Ishikawa (cell line): ENCODE measurements around the gene PSENEN.

Experiments
- CEBPB ChIP-seq: IDR thresholded peaks from 2 replicates; pipeline ENCODE4 v1.6.1; 2012
- CREB1 ChIP-seq: IDR thresholded peaks from 2 replicates; pipeline ENCODE4 v1.6.1; 2012; ENCODE audit warnings: low read depth
- EGR1 ChIP-seq: IDR thresholded peaks from 2 replicates; pipeline ENCODE4 v1.6.1; 2012
- EP300 ChIP-seq: IDR thresholded peaks from 2 replicates; pipeline ENCODE4 v1.6.1; 2012; ENCODE audit warnings: borderline replicate concordance
- FOXM1 ChIP-seq: IDR thresholded peaks from 2 replicates; pipeline ENCODE4 v1.6.1; 2012; ENCODE audit warnings: low read depth, borderline replicate concordance
- NFIC ChIP-seq: IDR thresholded peaks from 2 replicates; pipeline ENCODE4 v1.6.1; 2012
- RAD21 ChIP-seq: IDR thresholded peaks from 2 replicates; pipeline ENCODE4 v1.6.1; 2012; ENCODE audit warnings: low read depth
- TAF1 ChIP-seq: IDR thresholded peaks from 2 replicates; pipeline ENCODE4 v1.6.1; 2012; ENCODE audit warnings: low read depth, mild to moderate bottlenecking
- TCF12 ChIP-seq: IDR thresholded peaks from 2 replicates; pipeline ENCODE4 v1.6.1; 2012; ENCODE audit warnings: low read depth
- TEAD4 ChIP-seq: IDR thresholded peaks from 2 replicates; pipeline ENCODE4 v1.6.1; 2012
- YY1 ChIP-seq: IDR thresholded peaks from 2 replicates; pipeline ENCODE4 v1.6.1; 2012; ENCODE audit warnings: low read depth
- ZBTB7A ChIP-seq: IDR thresholded peaks from 2 replicates; pipeline ENCODE4 v1.6.1; 2012; ENCODE audit warnings: low read depth
- TF ChIP-seq, protein P1 (sequence below): IDR thresholded peaks from 2 replicates; pipeline ENCODE4 v1.6.1; 2012
- TF ChIP-seq, protein P2 (sequence below): IDR thresholded peaks from 2 replicates; pipeline ENCODE4 v1.6.1; 2012; ENCODE audit warnings: low read depth, mild to moderate bottlenecking
- TF ChIP-seq, protein P3 (sequence below): IDR thresholded peaks from 2 replicates; pipeline ENCODE4 v1.6.1; 2012

The PSENEN gene

GRCh38 chr19:35785339-35785627, 39.8 kb downstream of the PSENEN start:
- TF ChIP-seq RAD21 (no peak), CREB1 (no peak), EGR1 (no peak), TAF1 (no peak), ZBTB7A (no peak), CEBPB (no peak), EP300 (no peak), NFIC (no peak), TCF12 (no peak), FOXM1 (no peak), TEAD4 (no peak), YY1 (no peak)
- TF ChIP-seq, protein P1, sequence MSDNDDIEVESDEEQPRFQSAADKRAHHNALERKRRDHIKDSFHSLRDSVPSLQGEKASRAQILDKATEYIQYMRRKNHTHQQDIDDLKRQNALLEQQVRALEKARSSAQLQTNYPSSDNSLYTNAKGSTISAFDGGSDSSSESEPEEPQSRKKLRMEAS, result no peak
- TF ChIP-seq, protein P2, sequence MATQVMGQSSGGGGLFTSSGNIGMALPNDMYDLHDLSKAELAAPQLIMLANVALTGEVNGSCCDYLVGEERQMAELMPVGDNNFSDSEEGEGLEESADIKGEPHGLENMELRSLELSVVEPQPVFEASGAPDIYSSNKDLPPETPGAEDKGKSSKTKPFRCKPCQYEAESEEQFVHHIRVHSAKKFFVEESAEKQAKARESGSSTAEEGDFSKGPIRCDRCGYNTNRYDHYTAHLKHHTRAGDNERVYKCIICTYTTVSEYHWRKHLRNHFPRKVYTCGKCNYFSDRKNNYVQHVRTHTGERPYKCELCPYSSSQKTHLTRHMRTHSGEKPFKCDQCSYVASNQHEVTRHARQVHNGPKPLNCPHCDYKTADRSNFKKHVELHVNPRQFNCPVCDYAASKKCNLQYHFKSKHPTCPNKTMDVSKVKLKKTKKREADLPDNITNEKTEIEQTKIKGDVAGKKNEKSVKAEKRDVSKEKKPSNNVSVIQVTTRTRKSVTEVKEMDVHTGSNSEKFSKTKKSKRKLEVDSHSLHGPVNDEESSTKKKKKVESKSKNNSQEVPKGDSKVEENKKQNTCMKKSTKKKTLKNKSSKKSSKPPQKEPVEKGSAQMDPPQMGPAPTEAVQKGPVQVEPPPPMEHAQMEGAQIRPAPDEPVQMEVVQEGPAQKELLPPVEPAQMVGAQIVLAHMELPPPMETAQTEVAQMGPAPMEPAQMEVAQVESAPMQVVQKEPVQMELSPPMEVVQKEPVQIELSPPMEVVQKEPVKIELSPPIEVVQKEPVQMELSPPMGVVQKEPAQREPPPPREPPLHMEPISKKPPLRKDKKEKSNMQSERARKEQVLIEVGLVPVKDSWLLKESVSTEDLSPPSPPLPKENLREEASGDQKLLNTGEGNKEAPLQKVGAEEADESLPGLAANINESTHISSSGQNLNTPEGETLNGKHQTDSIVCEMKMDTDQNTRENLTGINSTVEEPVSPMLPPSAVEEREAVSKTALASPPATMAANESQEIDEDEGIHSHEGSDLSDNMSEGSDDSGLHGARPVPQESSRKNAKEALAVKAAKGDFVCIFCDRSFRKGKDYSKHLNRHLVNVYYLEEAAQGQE, result no peak
- TF ChIP-seq, protein P3, sequence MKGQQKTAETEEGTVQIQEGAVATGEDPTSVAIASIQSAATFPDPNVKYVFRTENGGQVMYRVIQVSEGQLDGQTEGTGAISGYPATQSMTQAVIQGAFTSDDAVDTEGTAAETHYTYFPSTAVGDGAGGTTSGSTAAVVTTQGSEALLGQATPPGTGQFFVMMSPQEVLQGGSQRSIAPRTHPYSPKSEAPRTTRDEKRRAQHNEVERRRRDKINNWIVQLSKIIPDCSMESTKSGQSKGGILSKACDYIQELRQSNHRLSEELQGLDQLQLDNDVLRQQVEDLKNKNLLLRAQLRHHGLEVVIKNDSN, result no peak

DNA sequence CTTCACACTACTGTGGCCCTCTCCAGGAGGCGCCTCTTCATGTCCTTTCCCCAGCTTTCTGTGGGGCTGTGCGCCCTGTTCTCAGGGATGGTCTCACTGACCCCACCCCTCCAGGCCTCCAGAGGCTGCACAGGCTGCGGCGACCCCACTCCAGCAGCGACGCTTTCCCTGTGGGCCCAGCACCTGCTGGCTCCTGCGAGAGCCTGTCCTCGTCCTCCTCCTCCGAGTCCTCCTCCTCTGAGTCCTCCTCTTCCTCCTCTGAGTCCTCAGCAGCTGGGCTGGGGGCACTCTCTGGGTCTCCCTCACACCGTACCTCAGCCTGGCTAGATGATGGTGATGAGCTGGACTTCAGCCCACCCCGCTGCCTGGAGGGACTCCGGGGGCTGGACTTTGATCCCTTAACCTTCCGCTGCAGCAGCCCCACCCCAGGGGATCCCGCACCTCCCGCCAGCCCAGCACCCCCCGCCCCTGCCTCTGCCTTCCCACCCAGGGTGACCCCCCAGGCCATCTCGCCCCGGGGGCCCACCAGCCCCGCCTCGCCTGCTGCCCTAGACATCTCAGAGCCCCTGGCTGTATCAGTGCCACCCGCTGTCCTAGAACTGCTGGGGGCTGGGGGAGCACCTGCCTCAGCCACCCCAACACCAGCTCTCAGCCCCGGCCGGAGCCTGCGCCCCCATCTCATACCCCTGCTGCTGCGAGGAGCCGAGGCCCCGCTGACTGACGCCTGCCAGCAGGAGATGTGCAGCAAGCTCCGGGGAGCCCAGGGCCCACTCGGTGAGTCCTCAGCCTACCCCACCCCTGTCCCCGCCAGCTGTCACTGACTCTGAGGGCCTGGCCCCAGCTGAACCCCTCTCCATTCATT, 41.1 kb downstream of the PSENEN start:
- TF ChIP-seq FOXM1, result no peak
- TF ChIP-seq, protein P3, result no peak
- TF ChIP-seq, protein P2, result no peak
- no peak for TF ChIP-seq RAD21
- TF ChIP-seq ZBTB7A, result no peak
- TF ChIP-seq TCF12, result no peak
- TF ChIP-seq TEAD4, result no peak
- TF ChIP-seq YY1, result no peak
- no peak for TF ChIP-seq TAF1
- TF ChIP-seq, protein P1, result no peak
- no peak for TF ChIP-seq EGR1
- no peak for TF ChIP-seq EP300
- no peak for TF ChIP-seq NFIC
- no peak for TF ChIP-seq CEBPB
- TF ChIP-seq CREB1, result no peak

DNA sequence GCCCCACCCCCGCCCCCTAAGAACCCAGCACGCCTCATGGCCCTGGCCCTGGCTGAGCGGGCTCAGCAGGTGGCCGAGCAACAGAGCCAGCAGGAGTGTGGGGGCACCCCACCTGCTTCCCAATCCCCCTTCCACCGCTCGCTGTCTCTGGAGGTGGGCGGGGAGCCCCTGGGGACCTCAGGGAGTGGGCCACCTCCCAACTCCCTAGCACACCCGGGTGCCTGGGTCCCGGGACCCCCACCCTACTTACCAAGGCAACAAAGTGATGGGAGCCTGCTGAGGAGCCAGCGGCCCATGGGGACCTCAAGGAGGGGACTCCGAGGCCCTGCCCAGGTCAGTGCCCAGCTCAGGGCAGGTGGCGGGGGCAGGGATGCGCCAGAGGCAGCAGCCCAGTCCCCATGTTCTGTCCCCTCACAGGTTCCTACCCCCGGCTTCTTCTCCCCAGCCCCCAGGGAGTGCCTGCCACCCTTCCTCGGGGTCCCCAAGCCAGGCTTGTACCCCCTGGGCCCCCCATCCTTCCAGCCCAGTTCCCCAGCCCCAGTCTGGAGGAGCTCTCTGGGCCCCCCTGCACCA, 41.9 kb downstream of the PSENEN start:
- TF ChIP-seq NFIC (no peak), CREB1 (no peak), TAF1 (no peak), TEAD4 (no peak), FOXM1 (no peak), YY1 (no peak), TCF12 (no peak), EP300 (no peak), RAD21 (no peak), ZBTB7A (no peak), EGR1 (no peak), CEBPB (no peak)
- TF ChIP-seq, protein P3, result no peak
- TF ChIP-seq, protein P1, result no peak
- TF ChIP-seq, protein P2, result no peak
